Activated CD4-positive, CD25-positive, alpha-beta regulatory T cell (primary cell): ENCODE measurements around the gene GDF10.

Experiments
- DNase-seq, 4 experiments: peaks; one replicate each; lab custom pipeline; 2025; lab: John Stamatoyannopoulos, UW

Gene GDF10

DNA sequence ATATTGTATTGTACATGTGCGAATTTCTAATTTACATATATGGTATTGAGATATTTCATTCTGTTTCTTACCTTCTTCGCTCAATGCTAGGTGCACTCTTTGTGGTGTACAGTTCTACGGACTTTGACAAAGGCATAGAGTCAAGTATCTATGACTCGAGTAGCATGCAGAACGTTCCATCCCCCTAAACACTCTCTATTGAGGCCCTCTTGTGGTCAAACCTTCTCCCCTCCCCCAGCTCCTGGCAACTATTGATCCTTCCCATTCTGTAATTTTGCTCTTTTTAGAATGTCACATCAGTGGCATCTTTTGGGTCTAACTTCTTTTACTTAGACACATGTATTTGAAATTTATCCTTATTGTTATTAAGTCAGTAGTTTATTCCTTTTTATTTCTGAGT, 30.7 kb upstream of the GDF10 start:
- DNase-seq = no peak

DNA sequence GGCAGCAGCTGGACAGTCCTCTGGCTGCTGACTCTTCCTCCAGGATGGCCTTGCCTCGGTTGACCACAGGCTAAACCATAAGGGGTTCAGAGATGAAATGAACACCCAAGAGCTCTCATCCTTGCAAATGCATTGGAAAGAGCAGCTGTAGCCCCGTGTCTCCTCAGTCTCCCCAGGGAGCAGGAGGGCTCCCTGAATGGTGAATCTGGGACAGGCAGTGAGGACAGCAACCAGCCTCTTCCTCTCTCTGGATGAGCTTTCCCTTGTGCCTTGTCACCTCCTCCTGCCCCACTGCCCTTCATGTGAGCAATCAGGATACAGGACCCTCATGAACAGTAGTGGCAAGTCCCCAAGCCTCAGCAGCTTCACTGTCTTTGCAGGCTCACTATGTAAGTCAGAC, 23.9 kb upstream of the GDF10 start:
- no peak for DNase-seq

DNA sequence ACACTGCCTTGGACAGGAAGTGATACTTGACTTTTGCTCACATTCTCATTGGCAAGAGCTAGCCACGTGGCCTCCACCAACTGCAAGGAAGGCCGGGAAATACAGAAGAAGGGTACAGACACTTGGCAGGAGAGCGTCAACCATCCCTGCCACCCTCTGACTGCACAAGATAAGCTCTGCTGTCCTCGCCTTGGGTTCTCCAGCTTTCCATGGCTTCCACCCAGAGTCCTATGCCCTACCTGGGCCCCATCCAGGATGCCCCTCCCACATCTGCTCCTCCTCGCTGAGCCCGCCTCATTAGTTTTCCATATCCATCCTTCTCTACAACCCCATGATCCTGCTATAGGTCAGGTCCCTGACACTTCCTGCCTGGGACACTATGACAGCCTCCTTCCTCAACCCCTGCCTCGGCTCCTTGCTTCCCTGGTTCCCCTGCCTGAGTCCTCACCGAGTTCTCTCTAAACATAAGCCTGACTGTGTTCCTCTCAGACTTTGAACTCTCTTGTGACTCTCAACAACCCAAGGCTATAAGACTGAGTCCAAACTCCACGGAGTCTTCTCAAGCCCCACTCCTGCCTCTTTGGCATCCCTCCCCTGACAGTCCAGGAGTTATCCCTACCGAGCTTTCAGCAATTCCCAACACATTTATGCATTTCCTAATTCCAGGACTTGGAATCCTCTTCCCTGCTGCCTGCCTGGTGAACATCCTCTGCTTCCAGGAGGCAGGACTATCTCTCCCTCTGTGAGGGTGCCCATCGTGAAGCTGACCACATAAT, 23.2 kb upstream of the GDF10 start:
- DNase-seq = no peak

DNA sequence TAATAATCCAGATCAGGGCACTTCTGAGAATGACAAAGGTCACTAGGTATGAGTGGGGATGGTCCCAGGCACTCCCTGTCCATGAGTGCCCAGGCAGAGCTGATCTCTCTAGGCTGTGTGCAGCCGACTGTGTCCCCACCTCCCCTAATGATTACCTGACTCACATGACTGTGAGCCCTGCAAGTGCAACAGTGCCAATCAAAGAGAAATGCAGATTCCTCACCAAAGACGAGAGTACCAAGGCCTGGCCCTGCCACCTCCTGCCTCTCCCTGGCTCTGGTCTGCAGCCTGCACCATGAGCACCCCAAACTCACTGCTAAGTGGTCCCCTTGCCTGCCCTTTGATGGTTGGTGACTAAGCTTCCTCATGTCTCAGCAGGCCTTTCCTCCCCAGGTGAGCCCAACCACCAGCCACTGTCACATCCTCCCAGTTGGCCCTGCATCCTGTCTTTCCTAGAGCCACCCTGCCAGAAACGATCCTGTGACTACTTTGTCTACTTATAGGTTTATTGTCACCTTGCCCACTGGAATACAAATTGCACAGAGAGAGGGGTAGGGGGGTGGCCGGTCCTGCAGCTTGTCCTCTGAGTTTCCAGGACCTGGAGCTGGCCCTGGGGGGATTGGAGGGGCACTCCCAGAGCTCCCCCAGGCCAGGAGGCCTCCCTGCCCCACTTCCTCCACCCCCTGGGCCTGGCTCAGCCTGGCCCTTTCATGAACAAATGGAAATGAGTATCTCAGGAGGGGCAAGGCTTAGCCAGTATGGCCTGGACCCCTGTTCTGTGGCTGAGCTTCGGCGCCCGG, 22.4 kb upstream of the GDF10 start:
- DNase-seq = peak in 1 of 4 experiments; percentile 10

DNA sequence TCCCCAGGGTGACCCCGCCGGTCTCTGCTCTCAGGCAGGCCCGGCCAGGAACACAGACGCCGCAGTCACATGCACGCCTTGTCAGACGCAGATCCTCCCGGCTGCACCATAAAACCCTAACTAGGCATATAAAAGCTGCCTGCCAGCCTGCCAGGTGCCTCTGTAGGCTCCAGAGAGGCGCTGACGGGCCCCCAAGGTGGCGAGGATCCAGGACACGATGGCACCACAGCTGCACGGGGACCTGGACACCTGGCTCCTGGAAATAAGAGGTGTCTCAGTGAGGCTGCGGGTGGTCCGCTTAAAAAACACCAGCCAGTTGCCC, 21.9 kb upstream of the GDF10 start:
- DNase-seq = no peak

DNA sequence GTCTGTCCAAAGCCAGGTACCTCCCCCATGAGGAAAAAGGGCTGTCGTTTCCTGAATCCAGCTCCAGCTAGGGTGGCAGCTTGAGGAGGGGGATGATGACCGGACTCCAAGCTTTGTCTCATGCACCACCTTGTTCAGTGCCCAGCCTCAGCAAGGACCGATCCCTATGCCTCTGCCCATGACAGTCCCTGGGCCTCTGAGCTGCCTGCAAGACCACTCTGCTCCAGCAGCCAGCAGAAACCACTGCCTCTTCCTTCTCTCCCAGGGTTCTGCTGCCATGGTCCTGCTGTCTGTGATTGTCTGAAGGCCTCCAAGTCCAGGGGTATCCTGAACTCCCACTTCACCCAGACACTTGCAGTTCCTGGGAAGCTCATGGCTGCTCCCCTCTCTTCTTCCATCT, 21.3 kb upstream of the GDF10 start:
- DNase-seq = no peak

DNA sequence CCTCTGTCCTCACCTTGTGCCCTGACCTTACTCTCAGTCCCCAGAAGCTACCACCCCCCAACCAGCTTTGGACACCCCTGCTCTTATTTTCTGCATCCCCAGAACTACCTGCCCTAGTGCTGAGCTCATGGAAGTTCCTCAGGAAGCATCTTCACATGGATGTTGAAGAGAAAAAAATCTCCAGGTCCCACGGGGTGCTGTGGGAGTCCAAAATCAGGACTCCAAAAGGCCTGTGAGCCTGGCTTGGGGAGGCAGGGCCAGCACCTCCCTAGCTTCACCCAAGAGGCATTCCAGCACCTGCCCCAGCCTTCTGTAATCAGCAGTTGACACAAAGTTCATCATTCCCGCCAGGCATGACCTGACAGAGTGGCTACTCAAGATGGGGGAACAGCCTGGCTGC, 20.7 kb upstream of the GDF10 start:
- no peak for DNase-seq

DNA sequence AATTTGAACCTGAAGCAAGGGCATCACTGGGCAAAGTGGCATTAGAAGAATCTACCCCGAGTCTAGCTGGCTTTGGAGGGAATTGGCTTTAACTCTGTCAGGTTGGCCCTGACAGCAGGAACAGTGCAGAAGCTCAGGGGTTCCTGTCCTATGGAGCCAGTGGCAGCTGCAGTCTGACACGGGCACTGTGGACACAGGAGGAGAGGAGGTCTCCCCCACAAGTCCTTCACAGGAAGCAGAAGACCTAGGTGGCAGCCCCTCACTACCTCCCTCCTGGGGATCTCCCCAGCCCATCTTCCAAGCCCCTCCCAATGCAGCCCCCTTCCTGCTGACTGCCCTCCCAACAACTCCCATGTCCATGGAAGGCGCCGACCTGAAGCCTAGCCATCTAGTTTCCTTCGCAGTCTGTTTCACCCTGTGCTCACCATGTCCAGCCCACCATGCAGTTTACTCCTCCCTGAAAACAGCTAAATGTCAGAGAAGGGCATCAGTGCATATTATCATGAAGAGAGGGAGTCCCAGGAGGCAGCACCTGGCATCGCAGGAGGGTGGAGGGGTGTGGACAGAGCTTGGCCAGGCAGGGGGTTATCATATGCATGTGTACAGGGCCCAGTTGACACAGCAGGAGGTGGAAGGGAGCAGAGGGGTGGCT, 17.9 kb upstream of the GDF10 start:
- DNase-seq = no peak

DNA sequence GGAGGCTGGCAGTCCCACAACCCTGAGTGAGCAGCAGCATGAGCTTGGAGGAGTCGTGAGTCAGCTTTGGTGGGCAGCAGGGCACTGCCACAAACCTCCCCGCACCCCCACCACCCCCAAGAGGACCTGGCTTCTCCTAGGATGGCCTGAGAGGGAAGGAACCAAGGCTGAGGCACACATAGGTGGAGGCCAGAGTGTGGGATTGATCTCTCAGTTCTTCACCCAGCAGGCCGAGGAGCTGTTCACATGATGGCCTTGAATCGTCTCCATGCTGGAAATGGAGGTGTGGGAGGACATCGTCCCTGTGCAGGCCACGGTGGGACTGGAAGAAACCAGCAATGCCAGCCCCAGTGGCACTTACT, 17.4 kb upstream of the GDF10 start:
- DNase-seq = no peak

DNA sequence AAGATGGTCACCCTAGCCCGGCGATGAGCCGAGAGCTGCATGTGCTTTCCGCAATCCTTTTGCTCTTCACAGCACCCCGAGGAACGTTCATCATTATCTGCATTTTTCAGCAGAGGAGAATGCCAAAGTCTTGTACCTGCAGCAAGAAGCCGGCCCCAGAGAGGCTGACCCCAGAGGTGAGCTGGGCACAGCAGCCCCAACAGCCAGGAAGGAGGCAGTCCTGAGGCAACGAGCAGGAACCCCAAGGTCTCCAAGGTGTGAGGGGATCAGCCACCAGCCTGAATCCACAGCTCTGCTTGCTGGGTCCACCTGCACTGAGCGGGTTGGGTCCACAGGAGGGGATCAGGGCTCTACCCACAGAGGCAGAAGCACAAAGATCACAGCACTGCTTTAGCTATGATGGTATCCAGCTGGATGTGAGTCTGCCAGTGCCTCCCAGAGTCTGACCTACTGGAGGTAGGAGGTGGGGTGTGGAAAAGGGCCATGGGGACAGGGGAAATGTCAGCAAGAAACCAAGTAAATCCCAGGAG, 16.8 kb upstream of the GDF10 start:
- no peak for DNase-seq

DNA sequence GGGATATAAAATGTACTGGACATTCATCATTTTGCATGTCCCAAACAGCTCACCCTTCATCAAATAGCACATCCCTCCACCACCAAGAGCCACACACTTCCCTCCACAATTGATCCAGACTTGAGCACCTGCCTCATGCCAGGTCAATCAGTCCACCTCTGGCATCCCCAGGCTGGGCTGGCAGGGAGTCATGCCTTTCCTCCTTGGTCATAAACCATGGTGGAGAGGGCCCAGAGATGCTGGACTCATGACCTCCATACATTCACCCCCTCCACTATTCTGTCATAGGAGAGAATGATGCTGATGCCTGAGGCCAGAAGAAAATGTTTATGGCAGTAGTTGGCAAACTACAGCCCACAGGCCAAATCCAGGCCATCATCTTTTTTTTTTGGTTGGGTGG, 16.1 kb upstream of the GDF10 start:
- no peak for DNase-seq

DNA sequence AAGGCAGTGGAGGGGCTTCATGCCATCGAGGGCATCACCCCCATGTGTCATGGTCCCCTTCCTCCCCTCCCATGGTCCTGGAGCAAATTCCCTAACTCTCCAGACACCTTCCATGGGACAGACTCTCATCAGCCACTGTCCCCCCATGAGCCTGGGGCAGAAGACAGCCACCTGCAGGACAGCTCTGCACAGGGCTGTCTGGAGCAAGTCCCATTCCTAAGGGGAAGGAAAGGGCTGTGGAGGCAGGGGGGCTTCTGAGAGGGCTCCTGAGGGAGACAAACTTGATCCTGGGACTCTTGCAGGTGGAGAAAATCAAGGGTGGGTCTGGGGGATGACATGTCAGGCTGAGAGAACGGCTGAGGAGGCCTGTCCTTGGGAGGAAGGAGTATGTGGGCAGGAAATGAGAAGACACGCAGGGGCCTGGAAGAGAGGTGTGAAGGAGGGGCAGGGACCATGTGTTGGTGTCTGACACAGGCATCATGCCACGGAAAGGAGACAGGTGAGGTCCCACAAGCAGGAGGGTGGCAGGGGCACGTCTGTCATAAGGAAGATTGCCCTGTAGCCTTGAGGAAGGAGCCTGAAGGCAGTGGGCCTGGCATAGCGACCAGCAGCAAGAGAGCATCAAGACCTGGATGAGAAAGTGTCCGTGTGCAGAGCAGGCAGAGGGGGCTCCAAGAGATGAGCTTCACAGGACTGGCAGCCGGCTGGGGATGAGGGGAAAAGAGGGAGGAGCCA, 14.4 kb upstream of the GDF10 start:
- DNase-seq = no peak

DNA sequence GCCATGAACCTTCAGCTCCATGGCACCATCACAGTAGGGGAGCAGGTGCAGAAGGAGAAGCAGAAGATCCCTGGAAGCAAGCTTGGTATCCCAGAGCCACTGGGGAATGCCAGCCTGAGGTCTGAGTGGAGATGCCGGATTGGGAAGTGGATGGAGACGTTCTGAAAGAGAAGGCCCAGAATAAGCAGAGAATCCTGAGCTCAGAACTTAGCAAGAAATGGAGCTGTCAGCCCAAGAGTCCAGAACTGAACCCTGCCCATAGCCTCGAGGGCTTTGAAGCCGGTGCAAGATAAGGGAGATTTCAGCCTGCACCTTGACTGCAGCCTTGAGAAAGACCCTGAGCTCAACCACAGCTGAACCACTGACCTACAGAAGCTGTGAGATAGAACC, 13.9 kb upstream of the GDF10 start:
- no peak for DNase-seq

DNA sequence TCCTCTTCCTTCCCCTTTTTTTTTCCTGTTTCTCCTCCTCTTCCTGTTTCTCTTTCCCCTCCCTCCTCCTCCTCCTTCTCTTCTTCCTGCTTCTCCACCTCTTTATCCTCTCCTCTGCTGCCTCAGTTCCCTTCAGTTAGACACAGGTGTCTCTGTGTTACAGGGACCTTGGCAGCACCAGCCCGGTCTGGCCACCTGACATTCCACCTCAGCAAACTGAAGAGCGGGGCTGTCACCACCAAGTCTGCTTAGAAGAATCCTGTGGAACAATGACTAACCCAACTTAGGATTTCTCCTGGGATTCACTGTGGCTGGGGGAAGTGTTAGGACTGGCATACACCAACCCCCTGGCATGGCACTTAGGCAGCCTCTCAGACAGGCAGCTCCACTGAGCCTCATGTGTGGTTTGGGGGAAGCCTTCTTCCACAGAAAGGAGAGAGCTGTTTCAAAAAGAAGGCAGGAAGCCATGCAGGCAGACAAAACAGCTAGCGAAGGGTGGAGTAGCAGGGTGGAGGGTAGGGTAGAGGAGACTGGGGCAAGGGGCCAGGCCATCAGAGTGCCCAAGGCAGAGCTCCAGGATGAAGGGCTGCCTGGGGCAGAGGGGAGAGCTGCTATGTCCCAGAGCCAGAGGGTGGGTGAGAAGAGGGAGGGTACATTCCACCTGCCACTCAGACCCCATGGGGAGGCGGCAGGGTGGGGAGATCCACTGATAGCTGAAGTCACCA, 13.2 kb upstream of the GDF10 start:
- no peak for DNase-seq

DNA sequence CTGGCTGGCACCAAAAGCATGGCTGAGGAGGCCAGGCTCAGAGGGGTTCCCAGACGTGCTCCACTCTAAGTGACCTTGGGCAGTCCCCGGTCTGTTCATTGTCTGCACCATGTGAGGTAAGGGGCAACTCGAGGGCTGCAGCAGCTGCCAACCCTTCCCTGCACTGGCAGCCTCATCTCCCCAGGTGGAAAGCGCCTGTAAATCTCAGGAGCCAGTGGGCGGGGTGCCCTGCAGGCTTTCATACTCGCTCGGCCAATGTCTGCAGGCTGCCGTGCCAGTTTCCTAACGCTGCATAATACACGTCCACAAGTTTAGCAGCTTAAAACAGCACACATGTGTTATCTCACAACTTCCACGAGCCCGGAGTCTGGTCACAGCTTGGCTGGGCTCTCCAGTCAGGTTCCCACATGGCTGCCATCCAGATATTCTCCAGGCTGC, 12.6 kb upstream of the GDF10 start:
- no peak for DNase-seq

DNA sequence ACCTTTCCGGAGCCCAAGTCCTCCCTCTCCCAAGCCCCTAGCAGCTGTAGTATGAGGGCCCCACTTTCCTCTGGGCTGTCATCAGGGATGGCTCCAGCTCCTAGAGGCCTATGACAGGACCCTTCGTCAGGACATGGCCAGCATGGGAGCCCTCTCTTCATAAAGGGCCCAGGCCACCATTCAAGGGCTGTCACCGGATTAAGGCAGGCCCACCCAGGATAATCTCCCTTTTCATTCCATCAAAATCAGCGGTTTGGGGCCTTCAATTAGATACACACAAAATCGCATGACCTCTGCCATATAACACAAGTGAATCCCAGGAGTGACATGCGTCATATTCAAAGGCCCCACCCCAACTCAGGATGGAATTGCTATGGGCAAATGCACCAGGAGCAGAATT, 12.2 kb upstream of the GDF10 start:
- DNase-seq = no peak

DNA sequence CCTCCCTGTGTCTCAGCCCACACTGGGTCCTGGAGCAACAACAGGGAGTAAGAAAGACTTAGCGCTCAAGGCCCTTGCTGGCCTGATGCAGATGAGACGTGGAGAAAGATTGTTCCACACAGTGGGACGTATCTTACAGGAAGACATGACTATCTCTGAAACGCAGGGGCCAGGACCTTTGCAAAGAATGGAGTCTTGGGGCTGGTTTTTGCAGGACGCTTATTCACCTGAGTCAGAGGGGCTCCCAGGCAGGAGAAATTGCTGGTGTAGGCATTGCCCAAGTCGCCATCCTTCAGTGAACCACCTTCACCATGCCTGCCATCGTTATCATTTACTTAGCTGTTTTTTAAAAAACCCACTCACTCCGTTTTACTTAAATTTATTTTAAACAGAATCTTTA, 11.8 kb upstream of the GDF10 start:
- DNase-seq = no peak

DNA sequence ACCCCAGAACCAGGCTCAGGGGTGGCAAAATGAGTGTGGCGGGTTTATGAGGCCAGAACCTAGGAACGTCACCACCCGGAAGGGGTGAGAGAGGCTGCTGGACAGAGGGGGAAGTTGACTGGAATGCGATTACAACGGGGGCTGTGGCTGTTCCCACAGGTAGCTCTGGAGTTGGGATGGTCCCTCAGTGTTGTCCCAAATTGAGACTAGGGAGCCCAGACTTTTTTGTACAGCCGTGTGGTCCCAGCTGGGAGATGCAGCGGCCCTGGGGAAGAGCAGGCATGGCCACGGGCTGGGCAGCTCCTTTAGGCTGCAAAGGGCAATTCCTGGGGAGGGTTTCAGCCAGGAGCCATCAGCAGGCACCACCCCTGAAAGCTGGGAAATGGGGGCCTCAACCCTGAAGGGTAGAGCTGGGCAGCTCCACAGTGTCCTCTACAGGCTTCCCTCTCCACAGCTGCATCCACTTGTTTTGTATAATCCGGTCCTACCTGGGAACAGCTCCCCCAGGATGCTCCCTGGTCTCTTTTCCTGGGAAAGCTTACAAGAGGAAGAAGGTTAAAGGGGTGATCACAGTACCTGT, 11.0 kb upstream of the GDF10 start:
- DNase-seq = no peak

DNA sequence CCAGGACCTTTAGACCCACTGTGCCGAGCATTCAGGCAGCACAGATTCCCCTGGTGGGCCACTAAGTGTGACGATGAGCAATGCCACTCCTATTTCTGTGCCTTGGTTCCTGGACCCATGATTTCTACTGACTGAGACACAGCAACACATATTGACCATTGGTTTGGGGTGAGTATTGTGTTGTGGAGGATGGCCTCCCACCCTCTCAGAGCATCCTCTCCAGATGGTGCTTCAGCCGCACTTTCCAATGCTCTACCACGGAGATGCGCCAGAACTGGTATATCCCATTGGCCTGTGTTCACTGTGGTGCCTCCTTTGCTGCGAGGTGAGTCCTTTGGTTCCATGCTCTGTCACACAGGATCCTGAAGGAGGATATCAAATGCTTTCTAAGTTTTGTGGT, 10.1 kb upstream of the GDF10 start:
- DNase-seq = no peak

DNA sequence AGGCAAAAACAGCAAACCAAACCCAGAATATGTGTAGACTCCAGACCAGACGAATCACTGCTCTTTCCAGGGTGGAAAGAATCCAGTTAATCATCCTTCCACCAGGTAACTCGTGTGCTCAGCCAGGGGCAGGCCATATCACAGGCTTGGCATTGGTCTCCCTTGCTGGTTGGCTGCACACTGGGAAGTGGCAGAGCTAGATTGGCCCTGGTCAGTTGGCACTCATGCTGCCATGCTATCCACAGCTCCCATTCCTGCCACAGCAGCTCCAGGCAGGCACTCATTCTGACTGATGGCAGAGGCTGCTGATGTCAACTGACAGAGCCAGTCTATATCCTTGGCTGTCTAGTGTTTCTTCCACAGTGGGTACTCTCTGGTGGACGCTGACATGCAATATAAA, 9.7 kb upstream of the GDF10 start:
- no peak for DNase-seq

DNA sequence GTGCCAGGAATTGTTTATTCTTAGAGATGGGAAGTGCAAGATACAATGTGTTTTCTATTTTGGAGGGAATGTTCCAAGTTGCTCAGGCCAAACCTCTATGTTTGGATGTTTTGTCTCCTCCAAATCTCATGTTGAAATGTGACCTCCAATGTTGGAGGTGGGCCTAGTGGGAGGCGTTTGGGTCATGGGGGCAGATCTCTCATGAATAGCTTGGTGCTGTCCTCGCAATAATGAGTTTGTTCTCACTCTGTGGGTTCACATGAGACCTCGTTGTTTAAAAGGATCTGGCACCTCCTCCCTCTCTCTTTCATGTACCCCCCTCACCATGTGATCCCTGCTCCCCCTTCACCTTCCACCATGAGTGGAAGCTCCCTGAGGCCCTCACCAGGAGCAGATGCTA, 8.3 kb upstream of the GDF10 start:
- no peak for DNase-seq
